GM21723 (cell line): ENCODE measurements around the gene ARFGAP2.

Experiments used
- ATAC-seq: cut with Tn5 transposase; IDR thresholded peaks from one replicate; pipeline ENCODE4 v1.9.1; 2021; ENCODE audit warnings: mild to moderate bottlenecking, moderate library complexity; ENCODE audit not compliant: unreplicated experiment

The ARFGAP2 gene

DNA sequence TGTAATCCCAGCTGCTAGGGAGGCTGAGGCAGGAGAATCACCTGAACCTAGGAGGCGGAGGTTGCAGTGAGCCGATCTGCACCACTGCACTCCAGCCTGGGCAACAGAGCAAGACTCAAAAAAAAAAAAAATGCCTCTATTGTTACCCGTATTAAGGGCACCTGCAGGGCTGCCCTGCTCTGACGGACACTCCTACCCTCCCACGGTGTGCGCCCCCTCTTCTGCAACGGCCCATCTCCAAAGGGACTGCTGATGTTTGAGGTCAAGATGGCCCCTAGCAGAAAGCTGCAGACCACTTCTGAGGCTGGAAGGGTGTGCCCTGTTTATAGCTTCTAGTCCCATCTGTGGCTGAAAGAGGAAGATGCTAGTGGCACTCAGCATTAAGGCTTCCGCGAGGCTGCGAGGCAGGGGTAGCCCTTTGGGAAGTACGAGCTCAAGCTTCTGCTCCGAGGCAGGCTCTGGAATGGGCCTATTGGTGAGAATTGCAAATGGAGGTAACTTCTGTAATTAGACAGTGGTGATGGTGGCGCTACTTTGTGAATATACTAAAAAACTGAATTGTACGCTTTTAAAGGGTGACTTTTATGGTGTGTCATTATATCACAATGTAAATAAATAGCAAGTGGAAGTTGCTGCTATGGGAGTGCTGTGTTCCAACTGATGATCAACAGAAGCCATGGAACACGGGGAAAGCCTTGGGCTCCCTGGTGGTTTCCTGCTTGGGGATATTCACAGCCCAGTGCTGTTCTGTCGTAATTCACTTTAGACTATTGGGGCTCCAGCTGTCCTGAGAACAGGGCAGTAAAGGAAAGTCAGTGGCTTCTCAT, 24.3 kb downstream of the ARFGAP2 start:
- ATAC-seq, result no peak

DNA sequence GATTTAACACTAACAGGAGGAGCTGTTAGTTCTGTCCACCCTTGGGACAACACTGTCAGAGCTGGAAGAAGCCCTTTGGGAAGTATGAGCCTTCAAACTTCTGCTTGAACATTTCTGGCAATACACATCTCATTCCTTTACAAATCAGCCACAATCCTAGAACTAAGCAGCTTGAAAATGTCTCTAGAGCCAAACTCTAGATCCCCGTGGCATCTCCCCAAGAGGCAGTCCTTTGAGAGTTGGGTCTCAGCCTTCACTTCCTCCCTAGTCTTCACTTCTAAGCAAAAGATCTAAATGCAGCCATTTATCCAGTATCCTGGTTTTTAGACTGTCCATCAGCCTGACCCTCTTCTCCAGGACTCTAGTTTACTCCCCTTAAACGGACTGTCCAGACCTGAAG, 26.9 kb downstream of the ARFGAP2 start:
- no peak for ATAC-seq

DNA sequence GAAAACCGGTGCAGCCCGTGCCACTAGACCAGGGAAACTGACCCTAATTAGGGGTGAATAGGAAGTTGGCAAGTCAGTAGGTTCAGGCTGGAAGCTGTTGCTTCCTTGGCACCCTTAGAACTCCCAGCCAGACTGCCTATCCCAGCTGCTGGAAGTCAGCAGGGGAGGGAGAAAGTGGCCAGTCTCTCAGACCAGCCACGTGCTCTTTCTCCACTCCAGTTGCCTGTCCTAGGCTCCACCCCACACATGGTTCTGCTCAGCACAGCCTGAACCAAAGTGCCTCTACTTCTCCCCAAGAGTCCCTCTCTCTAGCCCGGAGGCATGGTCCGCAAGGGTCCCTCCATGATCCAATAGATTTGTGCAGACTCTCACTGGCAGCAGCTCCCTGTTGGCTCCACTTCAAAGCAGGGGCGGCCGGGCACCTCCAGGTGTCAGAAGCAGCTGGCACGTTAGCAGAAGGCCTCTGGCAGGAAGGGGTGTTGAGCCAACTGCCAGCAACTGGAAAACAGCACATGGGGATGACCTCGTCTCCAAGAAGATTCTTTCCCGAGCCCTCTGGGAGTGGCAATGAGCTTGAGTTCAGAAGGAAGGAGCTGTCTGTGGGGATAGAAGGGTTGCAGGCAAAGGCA, 27.7 kb downstream of the ARFGAP2 start:
- no peak for ATAC-seq

DNA sequence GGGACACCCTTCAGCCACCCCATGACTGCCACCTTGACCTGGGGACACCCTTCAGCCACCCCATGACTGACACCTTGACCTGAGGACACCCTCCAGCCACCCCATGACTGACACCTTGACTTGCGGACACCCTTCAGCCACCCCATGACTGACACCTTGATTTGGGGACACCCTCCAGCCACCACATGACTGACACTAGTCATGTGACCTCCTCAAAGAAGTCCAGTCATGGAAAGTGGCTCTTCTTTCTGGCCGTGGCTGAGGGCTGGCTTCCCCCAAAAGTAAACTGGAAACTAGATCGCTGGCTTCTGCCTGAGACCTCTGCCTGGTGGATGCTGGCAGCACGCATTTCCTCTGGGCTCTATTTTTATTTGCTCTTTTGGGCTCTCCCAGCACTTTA, 28.4 kb downstream of the ARFGAP2 start:
- no peak for ATAC-seq

DNA sequence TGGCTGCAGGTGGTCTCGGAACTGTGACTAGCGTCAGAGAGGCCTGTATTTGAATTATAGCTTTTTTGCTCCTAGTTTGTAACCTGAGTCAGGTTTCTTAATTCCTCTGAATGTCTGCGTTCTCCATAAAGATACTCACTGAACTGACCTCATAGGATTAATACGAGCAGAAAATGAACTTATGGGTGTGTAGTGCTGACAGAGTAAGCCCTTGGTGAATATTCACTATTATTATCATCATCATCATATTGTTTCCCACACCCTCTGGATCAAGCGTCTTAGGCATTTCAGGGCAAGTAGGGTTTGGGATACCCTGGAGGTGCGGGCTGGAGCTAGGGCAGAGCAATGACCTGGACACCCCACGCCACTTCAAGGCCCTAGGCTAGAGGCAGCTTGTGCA, 29.0 kb downstream of the ARFGAP2 start:
- no peak for ATAC-seq

DNA sequence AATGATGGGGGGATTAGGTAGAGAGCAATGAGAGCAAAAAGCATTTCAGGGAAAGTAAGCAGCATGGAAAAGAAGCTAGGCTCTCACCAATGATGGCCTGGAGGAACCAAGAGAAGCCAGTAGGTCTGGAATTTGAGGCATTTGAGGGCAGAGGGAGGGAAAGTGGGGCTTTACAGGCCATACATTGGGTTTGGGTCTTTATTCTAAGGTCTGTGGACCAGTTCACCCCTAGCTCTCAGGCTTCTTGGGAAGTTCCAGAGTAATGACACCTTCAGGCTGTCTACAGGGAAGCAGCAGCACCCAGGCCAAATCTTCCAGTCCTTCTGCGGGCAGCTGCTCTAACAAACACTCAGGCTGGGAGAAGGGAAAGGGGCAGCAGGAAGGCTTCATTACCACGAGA, 29.4 kb downstream of the ARFGAP2 start:
- no peak for ATAC-seq

DNA sequence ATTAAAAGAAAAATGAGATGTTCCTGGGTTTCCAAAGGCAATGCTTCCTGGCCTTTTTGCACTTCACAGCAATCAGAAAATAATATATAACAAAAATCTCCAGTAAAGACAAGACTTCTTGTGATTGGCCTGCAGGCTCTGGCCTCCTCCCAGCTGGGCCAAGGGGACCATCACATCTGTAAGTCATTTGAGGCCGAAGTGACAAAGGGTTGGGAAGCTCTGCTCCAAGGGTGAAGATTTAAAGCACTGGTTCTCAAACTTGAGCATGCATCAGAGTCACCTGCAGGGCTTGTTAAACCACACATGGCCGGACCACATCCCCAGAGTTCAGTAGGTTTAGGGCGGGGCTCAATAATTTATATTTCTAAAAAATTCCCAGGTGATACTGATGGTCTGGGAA, 32.1 kb downstream of the ARFGAP2 start:
- no peak for ATAC-seq

DNA sequence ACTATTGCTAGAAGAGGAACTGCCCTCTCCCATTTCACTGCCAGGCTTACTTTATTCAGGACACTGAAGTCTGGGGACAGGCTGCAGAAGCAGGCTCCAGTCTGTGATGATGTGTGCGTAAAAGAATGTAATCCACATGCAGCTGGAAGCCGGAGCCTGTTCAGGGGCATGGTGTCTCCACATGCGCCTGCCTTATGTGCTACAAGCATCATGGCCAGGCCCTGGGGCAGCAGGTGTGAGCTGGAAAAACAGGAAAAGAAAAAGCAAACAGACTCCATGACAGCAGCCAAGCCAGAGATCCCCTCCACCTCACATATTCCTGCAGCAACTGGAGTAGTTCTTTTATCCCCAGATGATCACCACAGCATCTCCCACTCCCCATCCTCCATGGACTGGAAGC, 33.4 kb downstream of the ARFGAP2 start:
- ATAC-seq, result no peak

DNA sequence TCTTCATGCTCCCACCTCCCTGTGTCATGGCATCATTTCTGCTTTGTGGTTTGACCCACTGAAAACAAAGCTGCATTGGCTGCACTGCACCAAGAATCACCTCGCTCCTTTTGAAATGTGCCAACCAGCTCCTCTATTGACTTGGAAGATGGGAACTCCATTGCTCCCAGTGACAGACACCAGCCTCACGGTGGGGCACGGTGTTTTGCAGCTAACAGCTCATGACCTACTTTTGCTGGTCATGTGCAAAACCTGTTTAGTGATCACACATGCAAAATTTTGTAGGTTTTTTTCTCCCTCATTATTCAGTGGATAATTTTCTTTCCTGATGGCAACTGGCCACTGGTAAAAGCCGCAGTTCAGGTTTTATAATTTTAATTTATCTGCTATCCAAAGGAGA, 36.8 kb downstream of the ARFGAP2 start:
- no peak for ATAC-seq

DNA sequence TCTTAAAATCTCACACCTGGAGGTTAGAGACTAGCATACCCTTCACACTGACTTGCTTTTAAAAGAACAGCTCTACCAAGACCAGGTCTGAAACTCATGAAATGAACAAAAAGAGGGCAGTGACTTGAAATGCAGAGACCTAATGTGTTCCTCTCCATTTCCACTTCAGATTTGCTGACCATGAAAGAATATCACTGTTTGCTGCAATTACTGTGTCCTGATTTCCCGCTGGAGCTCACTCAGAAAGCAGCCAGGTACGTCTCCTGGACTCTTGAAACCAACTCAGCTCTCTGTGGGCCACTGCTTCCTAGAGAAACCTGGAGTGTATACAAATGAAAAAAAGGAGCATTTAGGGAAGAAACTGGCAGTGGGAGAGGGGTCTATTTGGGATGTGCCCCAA, 39.2 kb downstream of the ARFGAP2 start:
- no peak for ATAC-seq

DNA sequence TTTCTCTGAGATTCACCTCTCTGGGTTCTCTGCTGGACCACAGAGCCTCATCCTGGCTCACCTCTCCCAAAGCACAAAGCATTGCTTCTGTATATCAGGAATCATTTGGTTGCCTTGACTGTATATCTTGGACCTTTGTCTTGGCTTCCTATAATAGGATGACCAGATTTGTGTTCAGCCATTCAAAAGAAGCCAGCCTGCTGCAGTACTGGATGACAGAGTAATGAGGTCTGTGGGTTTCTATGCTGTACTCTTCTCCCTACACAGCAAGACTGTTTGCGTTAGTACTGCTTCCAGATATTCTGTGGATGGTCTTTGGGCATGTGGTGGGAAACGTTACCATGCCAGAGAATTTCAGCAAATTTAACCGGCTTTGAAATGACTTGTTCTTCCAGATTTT, 39.8 kb downstream of the ARFGAP2 start:
- ATAC-seq, result no peak

DNA sequence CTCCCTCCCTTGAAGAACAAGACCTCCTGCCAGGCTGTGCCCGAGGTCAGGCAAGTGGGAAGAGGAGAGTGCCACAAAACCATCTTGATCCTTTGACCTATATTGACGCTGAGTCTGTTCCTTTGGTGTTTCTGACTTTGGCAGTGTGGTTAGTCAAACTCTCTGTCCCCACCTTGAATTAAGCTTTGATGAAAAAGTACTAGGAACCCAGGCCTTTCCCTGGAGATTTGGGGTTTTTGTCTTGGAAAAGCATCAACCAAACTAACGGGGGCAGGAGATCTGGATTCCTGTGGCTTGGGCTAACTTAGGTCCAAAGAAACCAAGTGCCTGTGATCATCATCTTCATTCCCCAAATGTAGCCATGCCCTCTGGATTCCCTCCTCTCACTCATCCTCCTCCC, 40.4 kb downstream of the ARFGAP2 start:
- no peak for ATAC-seq

DNA sequence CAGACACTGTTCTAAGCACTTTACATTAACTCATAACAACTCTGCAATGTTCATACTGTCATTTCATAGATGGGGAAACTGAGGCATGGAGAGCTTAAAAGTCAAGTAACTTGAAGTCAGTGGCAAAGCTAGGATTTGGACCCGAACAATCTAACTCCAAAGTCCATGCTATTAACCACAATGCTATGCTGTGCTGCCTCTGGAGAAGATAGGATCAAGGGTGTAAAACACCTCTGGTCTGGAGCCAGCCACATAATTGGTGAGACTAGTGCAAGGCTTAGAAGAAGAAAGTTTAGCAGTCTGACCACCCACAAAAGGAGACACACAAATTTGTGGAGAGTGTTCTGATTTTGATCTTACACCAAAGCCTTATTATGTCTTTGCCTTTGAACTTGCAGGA, 43.7 kb downstream of the ARFGAP2 start:
- no peak for ATAC-seq

DNA sequence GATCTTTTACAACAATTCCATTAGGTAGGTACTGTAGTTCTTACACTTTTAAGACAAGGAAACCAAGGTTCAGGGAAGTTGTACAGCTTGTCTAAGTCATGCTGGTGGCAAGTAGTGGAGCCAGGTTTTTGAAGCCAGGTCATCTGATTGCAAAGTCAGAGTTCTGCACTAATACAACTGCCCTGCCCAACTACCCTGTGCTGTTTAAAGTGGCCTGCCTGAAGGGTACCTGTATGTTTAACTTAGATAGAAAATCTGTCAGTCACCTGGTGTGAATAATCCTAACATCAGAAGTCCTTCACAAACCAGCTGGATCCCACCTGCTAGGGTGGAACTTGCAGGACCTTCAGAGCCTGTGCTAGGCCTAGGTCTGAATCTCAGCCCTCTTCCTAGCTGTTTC, 44.2 kb downstream of the ARFGAP2 start:
- no peak for ATAC-seq

DNA sequence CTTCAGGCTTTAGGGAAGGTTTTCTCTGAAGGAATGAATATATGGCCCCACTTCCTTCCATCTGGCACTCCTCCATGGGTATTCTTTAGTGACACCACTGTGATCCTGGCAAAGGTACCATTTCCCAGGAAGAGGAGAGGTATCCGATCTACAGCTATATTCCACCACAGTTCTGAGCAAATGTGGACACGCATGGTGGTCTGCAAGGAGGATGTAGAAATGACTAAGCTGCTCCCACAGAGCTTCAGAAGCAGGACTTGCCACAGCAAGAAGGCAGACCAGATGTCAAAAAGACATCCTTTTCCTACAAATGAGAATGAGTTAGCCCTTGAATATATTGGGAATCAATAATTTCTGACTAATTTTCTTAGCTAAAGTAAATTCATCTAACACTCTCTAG, 45.5 kb downstream of the ARFGAP2 start:
- no peak for ATAC-seq

DNA sequence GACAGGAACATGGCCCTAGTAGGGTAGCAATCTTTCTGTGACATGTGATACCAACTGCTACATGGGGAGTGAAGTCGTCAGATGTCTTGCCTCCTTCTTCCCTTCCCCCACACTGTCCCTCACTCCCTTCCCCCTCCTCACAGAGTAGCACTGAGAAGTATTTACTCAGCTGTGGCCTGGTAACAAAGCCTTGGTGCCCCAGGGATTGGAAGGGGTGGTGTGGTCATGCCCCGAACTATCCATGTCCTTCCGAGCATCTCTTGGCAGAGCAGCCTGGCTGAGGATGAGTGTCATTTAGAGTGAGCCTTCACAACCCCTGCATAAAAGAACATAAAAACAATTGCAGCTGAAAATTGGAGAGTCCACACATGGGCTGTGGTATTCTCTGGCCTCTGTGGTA, 46.1 kb downstream of the ARFGAP2 start:
- ATAC-seq, result no peak

DNA sequence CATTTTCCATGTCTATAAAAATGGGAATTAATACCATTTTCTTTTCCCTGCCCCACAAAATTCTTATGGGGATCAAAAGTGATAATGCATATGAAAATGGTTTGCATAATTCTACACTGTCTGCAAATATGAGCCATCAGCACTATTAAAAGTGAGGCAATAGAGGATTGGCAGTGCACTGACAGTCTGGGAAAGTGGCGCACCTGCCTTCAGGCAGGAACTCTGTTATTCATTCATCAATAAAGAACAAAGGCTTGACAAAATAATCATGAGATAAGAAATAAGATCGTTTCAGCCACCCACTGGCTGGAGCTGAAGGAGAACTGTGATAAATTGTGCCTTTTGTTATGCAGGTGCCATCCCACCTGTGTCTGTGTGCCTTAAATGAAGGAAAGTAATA, 49.5 kb downstream of the ARFGAP2 start:
- no peak for ATAC-seq

DNA sequence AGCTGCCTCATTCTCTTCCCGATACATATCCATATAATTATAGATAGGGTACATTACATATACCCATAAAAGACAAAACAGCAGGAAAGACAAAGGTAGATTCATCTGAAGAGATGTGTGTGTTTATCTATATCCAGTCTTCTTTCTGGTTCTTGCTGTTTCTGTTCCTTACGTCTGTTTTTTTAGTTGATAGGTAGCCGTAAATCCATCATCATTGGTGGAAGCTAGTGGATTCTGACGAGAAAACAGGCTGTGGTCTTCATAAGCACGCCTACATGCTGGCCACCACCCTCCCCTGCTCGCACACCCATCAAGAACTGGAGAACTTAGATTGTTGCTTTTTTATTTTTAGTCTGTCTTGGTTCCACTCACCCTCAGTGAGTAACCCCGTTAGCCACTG, 51.6 kb downstream of the ARFGAP2 start:
- ATAC-seq, result no peak

DNA sequence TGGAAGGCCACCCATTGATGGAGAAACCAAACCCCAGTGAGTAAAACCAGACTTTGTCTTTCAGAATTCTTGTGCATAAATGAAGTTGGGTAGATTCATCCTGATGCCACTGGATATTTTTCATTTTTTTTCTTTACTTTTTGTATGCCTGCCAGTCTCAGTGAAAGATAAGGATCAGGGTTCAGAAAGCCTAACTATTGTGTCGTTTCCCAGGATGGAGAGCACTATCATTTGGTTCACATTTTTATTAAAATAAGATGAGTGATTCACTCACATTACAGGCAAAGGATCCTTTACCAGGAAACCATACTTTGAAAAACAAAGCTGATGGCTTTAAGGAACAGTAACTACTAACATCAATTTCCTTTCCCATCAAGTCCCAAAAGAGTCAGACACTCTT, 52.0 kb downstream of the ARFGAP2 start:
- no peak for ATAC-seq

DNA sequence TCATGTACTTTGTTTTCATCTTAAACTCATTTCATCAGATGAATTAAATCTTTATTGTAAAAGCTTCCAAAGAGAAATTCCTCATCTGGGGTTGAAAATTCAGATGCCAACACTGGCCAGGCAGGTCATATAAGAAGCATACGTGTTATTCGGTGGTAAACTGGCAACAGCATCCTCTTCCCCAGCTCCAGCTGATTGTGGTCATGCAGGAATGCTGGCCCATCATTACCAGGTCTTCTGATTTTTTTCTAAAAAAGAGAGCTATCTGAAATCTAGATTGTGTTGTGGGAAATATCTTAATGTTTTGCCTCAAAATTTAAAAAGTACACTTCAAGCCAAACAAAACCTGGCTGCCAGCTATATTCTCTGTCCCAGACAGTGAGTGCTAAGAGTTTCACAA, 53.6 kb downstream of the ARFGAP2 start:
- ATAC-seq, result no peak

DNA sequence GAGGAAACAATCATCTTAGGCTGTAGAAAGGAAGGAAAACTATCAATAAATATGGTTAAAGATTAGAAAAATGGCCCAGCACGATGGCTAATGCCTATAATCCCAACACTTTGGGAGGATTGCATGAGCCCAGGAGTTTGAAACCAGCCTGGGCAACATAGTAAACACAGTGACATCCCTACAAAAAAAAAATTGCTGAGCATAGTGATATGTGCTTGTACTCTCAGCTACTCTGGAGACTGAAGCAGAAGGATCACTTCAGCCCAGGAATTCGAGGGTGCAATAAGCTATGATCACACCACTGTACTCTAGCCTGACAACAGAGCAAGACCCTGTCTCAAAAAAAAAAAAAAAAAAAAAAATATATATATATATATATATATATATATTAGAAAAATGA, 54.9 kb downstream of the ARFGAP2 start:
- no peak for ATAC-seq

DNA sequence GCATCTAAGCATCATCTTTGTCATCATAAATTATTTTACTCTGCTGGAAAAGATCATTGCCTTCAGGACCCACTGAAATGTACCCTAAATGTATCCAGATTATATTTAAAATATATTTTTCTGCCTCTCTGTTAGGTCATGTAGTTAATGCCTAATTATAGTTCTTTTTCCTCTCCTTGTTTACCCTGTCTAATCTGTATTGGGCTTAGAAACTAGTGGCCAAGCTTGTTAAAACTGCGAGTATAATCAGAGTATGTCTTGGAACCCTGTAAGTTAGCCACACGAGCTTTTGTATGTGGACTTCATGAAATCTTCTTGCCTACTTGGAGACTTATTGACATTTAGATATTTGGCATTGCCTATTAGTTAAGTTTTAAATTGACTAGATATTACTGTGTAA, 55.6 kb downstream of the ARFGAP2 start:
- ATAC-seq, result no peak
